ENCODE measurements around the gene HHATL. TPM values are rescaled to one million over a fixed set of nuclear protein-coding genes. Genes with fewer than 3 reads are reported as not detected.

The HHATL gene
- total RNA-seq, 1 experiment from 2014 or later, result 0.92 TPM

DNA sequence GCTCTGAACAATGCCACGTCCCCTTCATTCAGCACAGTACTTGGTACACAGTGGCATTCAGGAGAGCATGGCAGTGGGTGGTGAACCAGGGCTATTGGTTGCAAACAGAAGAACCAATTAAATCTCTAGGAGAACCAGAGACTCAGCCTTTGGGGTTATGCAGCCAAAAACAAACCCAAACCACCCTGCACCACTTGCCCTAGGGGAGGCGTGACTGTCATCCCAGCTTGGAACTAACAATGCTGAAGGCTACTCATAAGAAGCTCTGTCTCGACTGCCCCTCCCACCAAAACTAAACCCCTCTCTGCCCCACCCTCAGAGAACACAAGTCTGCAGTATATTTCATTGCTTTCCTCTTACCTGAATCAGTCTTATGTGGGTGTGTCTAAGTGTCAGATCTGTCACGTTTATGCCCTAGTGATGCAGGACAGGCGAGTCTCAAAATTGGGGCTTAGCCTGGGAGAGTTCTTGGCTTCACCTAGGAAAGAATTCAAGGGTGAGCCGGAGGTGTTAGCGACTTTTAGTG, 32.5 kb downstream of the HHATL start (continued):
- TF ChIP-seq, protein P1, sequence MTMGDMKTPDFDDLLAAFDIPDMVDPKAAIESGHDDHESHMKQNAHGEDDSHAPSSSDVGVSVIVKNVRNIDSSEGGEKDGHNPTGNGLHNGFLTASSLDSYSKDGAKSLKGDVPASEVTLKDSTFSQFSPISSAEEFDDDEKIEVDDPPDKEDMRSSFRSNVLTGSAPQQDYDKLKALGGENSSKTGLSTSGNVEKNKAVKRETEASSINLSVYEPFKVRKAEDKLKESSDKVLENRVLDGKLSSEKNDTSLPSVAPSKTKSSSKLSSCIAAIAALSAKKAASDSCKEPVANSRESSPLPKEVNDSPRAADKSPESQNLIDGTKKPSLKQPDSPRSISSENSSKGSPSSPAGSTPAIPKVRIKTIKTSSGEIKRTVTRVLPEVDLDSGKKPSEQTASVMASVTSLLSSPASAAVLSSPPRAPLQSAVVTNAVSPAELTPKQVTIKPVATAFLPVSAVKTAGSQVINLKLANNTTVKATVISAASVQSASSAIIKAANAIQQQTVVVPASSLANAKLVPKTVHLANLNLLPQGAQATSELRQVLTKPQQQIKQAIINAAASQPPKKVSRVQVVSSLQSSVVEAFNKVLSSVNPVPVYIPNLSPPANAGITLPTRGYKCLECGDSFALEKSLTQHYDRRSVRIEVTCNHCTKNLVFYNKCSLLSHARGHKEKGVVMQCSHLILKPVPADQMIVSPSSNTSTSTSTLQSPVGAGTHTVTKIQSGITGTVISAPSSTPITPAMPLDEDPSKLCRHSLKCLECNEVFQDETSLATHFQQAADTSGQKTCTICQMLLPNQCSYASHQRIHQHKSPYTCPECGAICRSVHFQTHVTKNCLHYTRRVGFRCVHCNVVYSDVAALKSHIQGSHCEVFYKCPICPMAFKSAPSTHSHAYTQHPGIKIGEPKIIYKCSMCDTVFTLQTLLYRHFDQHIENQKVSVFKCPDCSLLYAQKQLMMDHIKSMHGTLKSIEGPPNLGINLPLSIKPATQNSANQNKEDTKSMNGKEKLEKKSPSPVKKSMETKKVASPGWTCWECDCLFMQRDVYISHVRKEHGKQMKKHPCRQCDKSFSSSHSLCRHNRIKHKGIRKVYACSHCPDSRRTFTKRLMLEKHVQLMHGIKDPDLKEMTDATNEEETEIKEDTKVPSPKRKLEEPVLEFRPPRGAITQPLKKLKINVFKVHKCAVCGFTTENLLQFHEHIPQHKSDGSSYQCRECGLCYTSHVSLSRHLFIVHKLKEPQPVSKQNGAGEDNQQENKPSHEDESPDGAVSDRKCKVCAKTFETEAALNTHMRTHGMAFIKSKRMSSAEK (CRISPR knock-in tag; IDR thresholded peaks at IDR 0.05; ENCODE audit: borderline replicate concordance), result no peak
- TF ChIP-seq, protein P2, sequence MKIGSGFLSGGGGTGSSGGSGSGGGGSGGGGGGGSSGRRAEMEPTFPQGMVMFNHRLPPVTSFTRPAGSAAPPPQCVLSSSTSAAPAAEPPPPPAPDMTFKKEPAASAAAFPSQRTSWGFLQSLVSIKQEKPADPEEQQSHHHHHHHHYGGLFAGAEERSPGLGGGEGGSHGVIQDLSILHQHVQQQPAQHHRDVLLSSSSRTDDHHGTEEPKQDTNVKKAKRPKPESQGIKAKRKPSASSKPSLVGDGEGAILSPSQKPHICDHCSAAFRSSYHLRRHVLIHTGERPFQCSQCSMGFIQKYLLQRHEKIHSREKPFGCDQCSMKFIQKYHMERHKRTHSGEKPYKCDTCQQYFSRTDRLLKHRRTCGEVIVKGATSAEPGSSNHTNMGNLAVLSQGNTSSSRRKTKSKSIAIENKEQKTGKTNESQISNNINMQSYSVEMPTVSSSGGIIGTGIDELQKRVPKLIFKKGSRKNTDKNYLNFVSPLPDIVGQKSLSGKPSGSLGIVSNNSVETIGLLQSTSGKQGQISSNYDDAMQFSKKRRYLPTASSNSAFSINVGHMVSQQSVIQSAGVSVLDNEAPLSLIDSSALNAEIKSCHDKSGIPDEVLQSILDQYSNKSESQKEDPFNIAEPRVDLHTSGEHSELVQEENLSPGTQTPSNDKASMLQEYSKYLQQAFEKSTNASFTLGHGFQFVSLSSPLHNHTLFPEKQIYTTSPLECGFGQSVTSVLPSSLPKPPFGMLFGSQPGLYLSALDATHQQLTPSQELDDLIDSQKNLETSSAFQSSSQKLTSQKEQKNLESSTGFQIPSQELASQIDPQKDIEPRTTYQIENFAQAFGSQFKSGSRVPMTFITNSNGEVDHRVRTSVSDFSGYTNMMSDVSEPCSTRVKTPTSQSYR (CRISPR knock-in tag; IDR thresholded peaks at IDR 0.05), result no peak
- TF ChIP-seq CBFB (CRISPR knock-in tag; IDR thresholded peaks at IDR 0.05; ENCODE audit: low read depth) (no peak), ZNF219 (CRISPR knock-in tag; IDR thresholded peaks at IDR 0.05; ENCODE audit: borderline replicate concordance) (no peak), HMGA2 (CRISPR knock-in tag; IDR thresholded peaks at IDR 0.05) (no peak), HMGXB4 (CRISPR knock-in tag; IDR thresholded peaks at IDR 0.05) (no peak), ZNF138 (CRISPR knock-in tag; conservative IDR thresholded peaks at IDR 0.05) (no peak), ZNF263 (CRISPR knock-in tag; IDR thresholded peaks at IDR 0.05; ENCODE audit: low read depth) (no peak), ELF4 (CRISPR knock-in tag; IDR thresholded peaks at IDR 0.05; ENCODE audit: low read depth) (no peak), CDX4 (CRISPR knock-in tag; IDR thresholded peaks at IDR 0.05; ENCODE audit: borderline replicate concordance) (no peak), ZNF121 (CRISPR knock-in tag; IDR thresholded peaks at IDR 0.05) (no peak), ZSCAN18 (CRISPR knock-in tag; IDR thresholded peaks at IDR 0.05) (no peak)

DNA sequence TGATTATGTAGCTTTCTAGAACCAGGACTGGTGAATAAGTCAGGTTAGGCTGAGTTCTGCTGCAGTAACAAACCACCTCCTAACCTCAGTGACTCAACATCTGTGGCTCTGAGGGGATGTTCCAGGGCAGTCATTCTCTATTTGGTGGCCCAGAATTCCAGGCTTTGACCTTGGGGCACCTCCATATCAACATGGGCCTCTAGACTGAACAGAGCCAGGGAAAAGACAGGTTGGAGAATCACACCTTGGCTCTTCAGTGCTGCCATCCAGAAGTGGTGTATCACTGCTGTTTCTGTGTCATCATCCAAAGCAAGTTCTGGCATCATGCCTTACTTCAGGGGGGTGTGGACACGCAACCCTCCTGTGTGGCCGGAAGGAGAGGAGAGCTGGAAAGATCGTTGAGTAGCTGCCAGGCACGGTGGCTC, 33.8 kb downstream of the HHATL start:
- H3K4me3 Mint-ChIP-seq, result no peak overlapping the region
- TF ChIP-seq ETV6 (CRISPR knock-in tag; IDR thresholded peaks at IDR 0.05) (no peak), MXD4 (CRISPR knock-in tag; IDR thresholded peaks at IDR 0.05; ENCODE audit: borderline replicate concordance) (no peak), E2F1 (CRISPR knock-in tag; IDR thresholded peaks at IDR 0.05) (no peak)
- H3K9me3 Mint-ChIP-seq, result peaks cover 14% of the 10 kb centered on the region
- H3K36me3 Mint-ChIP-seq, result no peaks in the 10 kb centered on the region
- peaks cover 8% of the 10 kb centered on the region for H3K4me1 Mint-ChIP-seq
- POLR2A ChIA-PET, result interaction anchor here (1.0 kb wide), 1 partner anchor 9 kb away, joined by 3 read pairs; no protein-coding TSS in a partner anchor
- DNase-seq (ENCODE audit: low spot score), result no peak
- CTCF ChIA-PET, result interaction anchor here (1.3 kb wide), 1 partner anchor 75 kb away, joined by 7 read pairs; no protein-coding TSS in a partner anchor
- no peak overlapping the region for H3K27ac Mint-ChIP-seq
- peaks cover 6% of the 10 kb centered on the region for H3K27me3 Mint-ChIP-seq (ENCODE audit: low read depth)
- ATAC-seq, result no peak
